GM19395 (cell line): ENCODE results near the gene LEPR.
A peak's percentile ranks its signal among the peaks of the same experiment; 100 is the strongest.

Source experiments
- ATAC-seq: cut with Tn5 transposase; IDR thresholded peaks from one replicate; pipeline ENCODE4 v1.9.1; 2021; ENCODE audit warnings: mild to moderate bottlenecking, moderate library complexity; ENCODE audit not compliant: unreplicated experiment

LEPR gene

GRCh38 chr1:65409314-65409713, 11.2 kb upstream of the LEPR start:
- ATAC-seq, result no peak

- ATAC-seq, result no peak
Measured at GRCh38 chr1:65409816-65410326, 10.6 kb upstream of the LEPR start.

GRCh38 chr1:65412256-65412983, 8.0 kb upstream of the LEPR start:
- no peak for ATAC-seq

- no peak for ATAC-seq
Measured at GRCh38 chr1:65412984-65413375, 7.5 kb upstream of the LEPR start.

DNA sequence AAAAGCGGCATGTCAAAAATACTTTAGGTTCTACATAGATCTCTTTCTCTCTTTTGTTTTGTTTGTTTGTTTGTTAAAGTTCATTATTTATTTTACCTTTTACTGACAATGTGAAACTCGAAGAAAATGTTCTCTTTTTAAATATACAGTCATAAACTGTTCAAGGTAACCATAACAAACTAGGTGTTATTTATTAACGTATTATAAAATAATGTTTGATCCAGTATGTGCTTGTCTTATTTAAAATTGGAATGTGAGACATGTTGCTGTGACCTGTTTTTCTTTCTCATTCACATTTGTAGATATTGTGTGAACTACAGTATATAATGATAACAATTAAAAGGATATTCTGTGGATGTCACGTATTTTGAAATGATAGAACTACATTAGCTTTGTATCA, 5.9 kb upstream of the LEPR start:
- ATAC-seq, result no peak

GRCh38 chr1:65416767-65417166, 3.7 kb upstream of the LEPR start:
- ATAC-seq, result no peak

- no peak for ATAC-seq
Measured at GRCh38 chr1:65417729-65418128, 2.7 kb upstream of the LEPR start.

GRCh38 chr1:65418522-65419185, 1.8 kb upstream of the LEPR start:
- no peak for ATAC-seq

DNA sequence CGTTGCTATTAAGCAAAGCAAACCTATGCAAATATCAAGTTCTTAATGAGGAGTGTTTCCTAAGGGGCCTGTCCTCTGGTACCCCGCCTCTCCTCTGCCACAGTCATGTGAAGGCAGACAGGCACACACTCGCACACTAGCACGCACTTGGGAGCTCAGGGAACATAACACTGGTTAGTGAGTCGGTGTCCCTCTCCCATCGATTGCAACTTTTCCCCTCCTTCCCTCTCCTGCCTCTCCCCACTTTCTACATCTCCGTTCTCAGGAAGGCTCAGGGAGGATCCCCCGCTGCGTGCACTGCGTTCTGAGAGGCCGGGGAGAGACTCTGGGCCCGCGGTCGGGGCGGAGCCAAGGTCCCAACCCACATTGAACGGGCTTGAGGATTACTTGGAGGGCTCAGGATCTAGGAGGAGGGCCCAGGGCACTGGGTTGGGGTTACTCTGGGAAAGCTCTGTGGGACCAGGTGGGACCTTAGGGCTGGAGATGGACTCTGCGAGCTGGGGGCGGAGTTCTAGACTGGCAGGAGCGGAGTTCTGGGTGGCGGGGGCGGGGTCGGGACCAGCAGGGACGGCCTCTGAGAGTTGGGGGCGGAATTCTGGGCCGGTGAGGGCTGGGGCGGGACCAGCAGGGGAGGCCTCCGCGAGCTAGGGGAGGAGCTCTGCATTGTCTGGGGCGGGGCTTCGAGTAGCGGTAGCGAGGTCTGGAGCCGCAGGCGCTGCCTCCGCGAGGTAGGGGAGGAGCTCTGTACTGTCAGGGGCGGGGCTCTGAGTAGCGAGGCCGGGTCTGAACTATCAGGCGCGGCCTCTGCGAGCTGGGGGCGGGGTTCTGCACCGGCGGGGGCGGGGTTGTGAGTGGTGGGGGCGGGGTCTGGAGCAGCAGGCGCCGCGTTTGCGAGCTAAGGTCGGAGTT, 533 bp upstream of the LEPR start:
- peak; percentile 88 for ATAC-seq

DNA sequence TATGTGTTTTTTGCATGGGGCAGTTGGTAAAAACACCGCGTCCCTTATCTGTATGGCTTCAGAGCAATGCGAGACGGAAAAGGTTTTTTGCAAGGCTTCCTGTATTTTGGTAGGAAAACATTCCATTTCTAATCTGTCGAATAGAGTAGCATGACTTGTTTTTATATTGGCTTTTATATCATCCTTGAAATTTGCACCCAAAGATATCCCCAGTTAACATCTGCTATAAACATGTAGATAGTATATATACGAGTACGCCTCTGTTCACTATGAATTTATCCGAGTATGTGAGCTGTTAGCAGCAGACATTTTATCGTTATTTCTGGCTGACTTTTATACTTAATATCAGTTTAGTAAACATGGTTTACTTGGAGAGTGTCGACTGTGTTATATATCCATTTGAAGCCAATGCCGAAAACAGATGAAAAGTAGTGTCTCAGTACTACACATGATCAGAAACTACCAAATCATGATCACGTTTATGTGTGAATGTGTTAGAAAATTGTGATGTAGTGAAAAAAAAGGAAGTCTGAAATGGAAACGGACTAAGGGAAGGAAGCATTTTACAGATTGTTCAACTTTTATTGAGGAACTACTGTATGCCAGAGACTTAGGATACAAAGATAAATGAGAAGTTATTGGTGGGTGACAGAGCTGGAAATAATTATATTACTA, 1.0 kb downstream of the LEPR start:
- ATAC-seq, result no peak

DNA sequence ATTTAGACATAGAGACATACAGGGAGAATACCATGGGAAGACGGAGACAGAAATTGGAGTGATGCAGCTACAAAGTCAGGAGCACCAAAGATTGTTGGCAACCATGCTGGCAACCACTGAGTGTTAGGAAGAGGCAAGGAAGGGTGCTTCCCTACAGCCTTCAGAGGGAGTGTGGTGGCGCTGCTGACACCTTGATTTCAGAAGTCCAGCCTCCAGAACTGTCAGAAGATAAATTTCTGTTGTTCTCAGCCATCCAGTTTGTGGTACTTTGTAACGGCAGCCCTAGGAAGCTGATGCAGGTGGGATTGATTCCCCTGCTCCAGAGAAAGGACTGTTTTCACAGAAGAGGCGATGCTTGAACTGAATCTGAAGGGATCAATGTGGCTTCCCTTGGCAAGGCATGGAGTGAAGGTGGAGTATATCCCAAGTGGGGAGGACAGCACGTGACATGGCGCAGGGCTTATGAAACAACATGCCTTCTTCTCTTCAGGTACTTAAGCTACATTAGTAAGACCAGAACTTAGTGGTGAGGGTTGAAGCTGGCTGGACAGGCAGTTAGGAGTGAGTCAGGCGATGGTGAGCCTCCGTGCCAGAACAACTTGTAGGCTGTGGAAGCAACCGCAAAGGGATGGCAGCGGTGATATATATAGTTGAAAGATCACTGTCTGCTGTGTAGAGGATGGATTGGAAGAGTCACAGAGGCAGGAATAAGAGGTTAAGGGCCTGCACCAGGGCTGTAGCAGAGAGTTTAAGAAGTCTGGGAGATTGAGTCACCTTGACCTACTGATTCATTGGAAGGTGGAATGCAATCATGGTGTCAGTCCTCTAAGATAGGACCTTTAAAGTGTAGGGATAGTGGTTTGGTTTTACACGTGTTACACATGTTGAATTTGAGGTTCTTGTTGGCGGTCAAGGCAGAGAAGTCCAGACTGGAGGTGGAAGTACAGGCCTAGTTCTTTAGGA, 2.1 kb downstream of the LEPR start:
- ATAC-seq, result no peak

- no peak for ATAC-seq
Measured at GRCh38 chr1:65423884-65424572, 3.6 kb downstream of the LEPR start.

DNA sequence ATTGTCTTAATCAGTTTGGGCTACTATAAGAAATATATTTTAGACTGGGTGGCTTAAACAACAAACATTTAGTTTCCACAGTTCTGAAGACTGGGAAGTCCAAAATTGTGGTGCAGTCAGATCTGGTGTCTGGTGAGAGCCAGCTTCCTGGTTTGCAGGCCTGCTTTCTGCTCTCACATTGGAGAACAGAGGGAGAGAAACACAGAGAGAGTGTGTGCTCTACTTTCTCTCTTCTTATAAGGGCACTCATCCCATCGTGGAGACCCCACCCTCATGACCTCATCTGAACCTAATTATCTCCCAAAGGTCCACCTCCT, 4.1 kb downstream of the LEPR start:
- no peak for ATAC-seq

DNA sequence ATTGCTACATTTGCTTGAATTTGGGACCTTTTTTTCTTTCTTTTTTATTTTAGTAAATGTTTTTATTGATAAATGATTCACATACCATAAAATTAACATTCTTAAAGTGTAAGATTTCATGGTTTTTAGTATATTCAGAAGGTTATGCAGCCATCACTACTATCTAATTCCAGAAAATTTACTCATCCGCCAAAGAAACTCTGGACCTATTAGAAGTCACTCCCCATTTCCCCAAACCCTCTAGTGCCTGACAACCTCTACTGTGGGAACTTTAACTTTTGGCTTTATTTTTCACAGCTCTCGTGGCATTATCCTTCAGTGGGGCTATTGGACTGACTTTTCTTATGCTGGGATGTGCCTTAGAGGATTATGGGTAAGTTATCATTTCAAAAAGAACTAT, 4.5 kb downstream of the LEPR start:
- no peak for ATAC-seq

- no peak for ATAC-seq
Measured at GRCh38 chr1:65425697-65426096, 5.2 kb downstream of the LEPR start.

DNA sequence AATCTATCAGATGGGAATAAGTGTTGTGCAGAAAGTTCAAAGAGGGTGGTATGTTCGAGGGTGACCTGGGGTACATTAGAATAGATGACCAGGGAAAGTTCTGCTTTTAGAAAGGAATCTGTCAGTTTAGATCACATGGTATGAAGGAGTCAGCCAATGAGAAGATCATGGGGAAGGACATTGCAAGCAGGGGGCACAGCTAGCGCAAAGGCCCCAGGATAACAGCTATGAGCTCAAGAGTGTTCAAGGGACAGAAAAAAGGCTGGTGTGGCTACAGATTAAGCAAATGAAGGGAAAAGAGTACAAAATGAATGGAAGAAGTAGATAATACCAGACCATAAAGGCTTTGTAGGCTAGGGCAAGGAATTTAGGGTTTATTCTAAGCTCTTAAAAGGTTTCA, 8.6 kb downstream of the LEPR start:
- no peak for ATAC-seq

GRCh38 chr1:65429806-65430205, 9.3 kb downstream of the LEPR start:
- ATAC-seq, result no peak

- ATAC-seq, result peak; percentile 57
Measured at GRCh38 chr1:65431111-65431705, 10.7 kb downstream of the LEPR start.

- ATAC-seq, result no peak
Measured at GRCh38 chr1:65432918-65433317, 12.4 kb downstream of the LEPR start.
